ENCODE results near the gene KRT15. TPM values are rescaled to one million over a fixed set of nuclear protein-coding genes. Genes with fewer than 3 reads are reported as not detected.
A peak's percentile ranks its signal among the peaks of the same experiment; 100 is the strongest.

Gene KRT15
- total RNA-seq, 2 experiments from 2014 or later = not detected

GRCh38 chr17:41492351-41492750 is 26.3 kb downstream of the KRT15 start:
- Mint-ChIP-seq H3K4me3 (no peak overlapping the region), H3K36me3 (no peaks in the 10 kb centered on the region), H3K27me3 (no peaks in the 10 kb centered on the region), H3K4me1 (ENCODE audit: low read depth) (peaks cover 15% of the 10 kb centered on the region), H3K9me3 (no peaks in the 10 kb centered on the region), H3K27ac (no peak overlapping the region)
- ChIA-PET CTCF (interaction anchor here (1.0 to 1.4 kb wide), 2 partner anchors 56 to 170 kb away, joined by 5 to 7 read pairs; no protein-coding TSS in a partner anchor), POLR2A (no interaction called here)
- intact Hi-C loops (cut with micrococcal nuclease) = loop anchor here (10.0 kb wide), 1 partner anchor 88 kb away; no protein-coding TSS in a partner anchor
- no peak for DNase-seq

- Mint-ChIP-seq H3K36me3 (no peaks in the 10 kb centered on the region), H3K27me3 (no peaks in the 10 kb centered on the region), H3K9me3 (no peaks in the 10 kb centered on the region), H3K27ac (no peak overlapping the region), H3K4me1 (ENCODE audit: low read depth) (peaks cover 9% of the 10 kb centered on the region), H3K4me3 (no peak overlapping the region)
- intact Hi-C loops (cut with micrococcal nuclease) = loop anchor here (10.0 kb wide), 1 partner anchor 87 kb away; no protein-coding TSS in a partner anchor
- CTCF ChIA-PET = interaction anchor here (1.4 to 1.8 kb wide), 2 partner anchors 157 to 171 kb away, joined by 6 to 7 read pairs; no protein-coding TSS in a partner anchor
- POLR2A ChIA-PET = no interaction called here
- DNase-seq = no peak
Observed at GRCh38 chr17:41491476-41491875, 27.2 kb downstream of the KRT15 start.

GRCh38 chr17:41490000-41490990 is 28.4 kb downstream of the KRT15 start:
- Mint-ChIP-seq H3K36me3 (no peaks in the 10 kb centered on the region), H3K27ac (no peak overlapping the region), H3K27me3 (no peaks in the 10 kb centered on the region), H3K9me3 (no peaks in the 10 kb centered on the region), H3K4me3 (no peak overlapping the region), H3K4me1 (ENCODE audit: low read depth) (peaks cover 9% of the 10 kb centered on the region)
- CTCF ChIA-PET = interaction anchor here (0.7 to 7.9 kb wide), 5 partner anchors 59 to 549 kb away, joined by 3 to 41 read pairs (median 6); no protein-coding TSS in a partner anchor
- intact Hi-C loops (cut with micrococcal nuclease) = loop anchor here (10.0 kb wide), 1 partner anchor 85 kb away; no protein-coding TSS in a partner anchor
- no peak for DNase-seq
- POLR2A ChIA-PET = no interaction called here

GRCh38 chr17:41489531-41489930 is 29.2 kb downstream of the KRT15 start, which contains the start of gene KRT36:
Gene KRT36 (minus strand): TSS chr17:41489910. CDS start chr17:41489864, 46 bp downstream.
- H3K27ac Mint-ChIP-seq = no peak within 1 kb of the TSS
- POLR2A ChIA-PET = no interaction called here
- H3K4me1 Mint-ChIP-seq (ENCODE audit: low read depth) = peaks cover 9% of the 10 kb centered on the region
- no peaks in the 10 kb centered on the region for H3K27me3 Mint-ChIP-seq
- no peak within 1 kb of the TSS for H3K4me3 Mint-ChIP-seq
- CTCF ChIA-PET = interaction anchor here (0.9 to 7.9 kb wide), 3 partner anchors 60 to 173 kb away, joined by 3 to 41 read pairs (median 15); no protein-coding TSS in a partner anchor
- no peaks in the 10 kb centered on the region for H3K36me3 Mint-ChIP-seq
- H3K9me3 Mint-ChIP-seq = no peaks in the 10 kb centered on the region
- DNase-seq = no peak
- intact Hi-C loops (cut with micrococcal nuclease) = no loop called here

GRCh38 chr17:41486809-41487530 is 31.7 kb downstream of the KRT15 start:
- H3K36me3 Mint-ChIP-seq = no peaks in the 10 kb centered on the region
- no peaks in the 10 kb centered on the region for H3K9me3 Mint-ChIP-seq
- H3K27me3 Mint-ChIP-seq = no peaks in the 10 kb centered on the region
- CTCF ChIA-PET = interaction anchor here (0.7 to 7.9 kb wide), 8 partner anchors 9 to 176 kb away, joined by 3 to 41 read pairs (median 4); no protein-coding TSS in a partner anchor
- intact Hi-C loops (cut with micrococcal nuclease) = no loop called here
- H3K4me3 Mint-ChIP-seq = no peak overlapping the region
- H3K27ac Mint-ChIP-seq = no peak overlapping the region
- peak; percentile 60 for DNase-seq
- POLR2A ChIA-PET = no interaction called here
- peaks cover 9% of the 10 kb centered on the region for H3K4me1 Mint-ChIP-seq (ENCODE audit: low read depth)

GRCh38 chr17:41486316-41486715 is 32.4 kb downstream of the KRT15 start:
- Mint-ChIP-seq H3K27ac (no peak overlapping the region), H3K27me3 (no peaks in the 10 kb centered on the region), H3K4me1 (ENCODE audit: low read depth) (peaks cover 9% of the 10 kb centered on the region), H3K4me3 (no peak overlapping the region), H3K9me3 (no peaks in the 10 kb centered on the region), H3K36me3 (no peaks in the 10 kb centered on the region)
- ChIA-PET POLR2A (no interaction called here), CTCF (interaction anchor here (1.3 to 7.9 kb wide), 3 partner anchors 12 to 176 kb away, joined by 3 to 41 read pairs (median 15); no protein-coding TSS in a partner anchor)
- intact Hi-C loops (cut with micrococcal nuclease) = no loop called here
- no peak for DNase-seq

GRCh38 chr17:41484920-41485904 is 33.5 kb downstream of the KRT15 start:
- ChIA-PET CTCF (interaction anchor here (1.1 to 7.9 kb wide), 3 partner anchors 12 to 178 kb away, joined by 4 to 41 read pairs (median 5); no protein-coding TSS in a partner anchor), POLR2A (no interaction called here)
- Mint-ChIP-seq H3K4me3 (no peak overlapping the region), H3K36me3 (no peaks in the 10 kb centered on the region), H3K9me3 (no peaks in the 10 kb centered on the region), H3K27me3 (no peaks in the 10 kb centered on the region), H3K4me1 (ENCODE audit: low read depth) (peaks cover 3% of the 10 kb centered on the region), H3K27ac (no peak overlapping the region)
- no peak for DNase-seq
- intact Hi-C loops (cut with micrococcal nuclease) = no loop called here

GRCh38 chr17:41483991-41484826 is 34.5 kb downstream of the KRT15 start:
- Mint-ChIP-seq H3K4me1 (ENCODE audit: low read depth) (no peaks in the 10 kb centered on the region), H3K27ac (no peak overlapping the region), H3K4me3 (no peak overlapping the region), H3K9me3 (no peaks in the 10 kb centered on the region), H3K36me3 (no peaks in the 10 kb centered on the region), H3K27me3 (no peaks in the 10 kb centered on the region)
- CTCF ChIA-PET = interaction anchor here (1.1 to 7.9 kb wide), 3 partner anchors 13 to 179 kb away, joined by 4 to 41 read pairs (median 5); no protein-coding TSS in a partner anchor
- POLR2A ChIA-PET = no interaction called here
- DNase-seq = no peak
- intact Hi-C loops (cut with micrococcal nuclease) = no loop called here

GRCh38 chr17:41483531-41483930 is 35.2 kb downstream of the KRT15 start:
- Mint-ChIP-seq H3K36me3 (no peaks in the 10 kb centered on the region), H3K27me3 (no peaks in the 10 kb centered on the region), H3K9me3 (no peaks in the 10 kb centered on the region), H3K4me1 (ENCODE audit: low read depth) (no peaks in the 10 kb centered on the region), H3K4me3 (no peak overlapping the region), H3K27ac (no peak overlapping the region)
- POLR2A ChIA-PET = no interaction called here
- DNase-seq = no peak
- CTCF ChIA-PET = interaction anchor here (7.9 kb wide), 1 partner anchor 66 kb away, joined by 41 read pairs; no protein-coding TSS in a partner anchor
- intact Hi-C loops (cut with micrococcal nuclease) = no loop called here

- no peak within 1 kb of the TSS for H3K4me3 Mint-ChIP-seq
Observed at GRCh38 chr17:41481036-41481435, 37.7 kb downstream of the KRT15 start, which contains the start of gene KRT35. Gene KRT35 (minus strand): TSS chr17:41481151. CDS start chr17:41481097, 54 bp downstream.

More at GRCh38 chr17:41481036-41481435, 37.7 kb downstream of the KRT15 start, which contains the start of gene KRT35:
- no peaks in the 10 kb centered on the region for H3K4me1 Mint-ChIP-seq (ENCODE audit: low read depth)
- no peak for DNase-seq
- H3K27ac Mint-ChIP-seq = no peak within 1 kb of the TSS
- POLR2A ChIA-PET = no interaction called here
- no peaks in the 10 kb centered on the region for H3K27me3 Mint-ChIP-seq
- H3K9me3 Mint-ChIP-seq = no peaks in the 10 kb centered on the region
- no peaks in the 10 kb centered on the region for H3K36me3 Mint-ChIP-seq
- intact Hi-C loops (cut with micrococcal nuclease) = no loop called here
- CTCF ChIA-PET = interaction anchor here (1.3 to 1.8 kb wide), 2 partner anchors 69 to 571 kb away, joined by 3 to 6 read pairs; no protein-coding TSS in a partner anchor
